Upper lobe of left lung (tissue), 6 donors: ENCODE results near the gene THAP2. TPM values are rescaled to one million over a fixed set of nuclear protein-coding genes. Genes with fewer than 3 reads are reported as not detected.

Experiments used
- ATAC-seq, 2 donors: fragments of 200-7000 bp; cut with Tn5 transposase; one replicate each; pipeline ENCODE4 v1.9.1; 2022; ENCODE audit warnings: mild to moderate bottlenecking in 2 of 2, moderate library complexity in 2 of 2; ENCODE audit not compliant: low FRiP score in 2 of 2
- DNase-seq, 2 donors: peaks; one replicate each; pipeline ENCODE4 v3.0.0-alpha.2; 2019 to 2020
- H3K27ac ChIP-seq, 4 donors: fragments of 200-600 bp; sonication (generic); one replicate each; pipeline ENCODE4 v1.5.1; 2016 to 2019
- H3K27me3 ChIP-seq, 4 donors: fragments of 200-600 bp; sonication (generic); one replicate each; pipeline ENCODE4 v1.5.1; 2017 to 2019
- H3K36me3 ChIP-seq, 4 donors: fragments of 200-600 bp; sonication (generic); one replicate each; pipeline ENCODE4 v1.5.1; 2016 to 2019
- H3K4me1 ChIP-seq, 4 donors: fragments of 200-600 bp; sonication (generic); one replicate each; pipeline ENCODE4 v1.5.1; 2018 to 2019
- H3K4me3 ChIP-seq, 4 donors: fragments of 200-600 bp; sonication (generic); one replicate each; pipeline ENCODE4 v1.5.1; 2017 to 2019; ENCODE audit warnings: mild to moderate bottlenecking in 2 of 4, moderate library complexity in 1 of 4
- H3K9me3 ChIP-seq, 4 donors: fragments of 200-600 bp; sonication (generic); one replicate each; pipeline ENCODE4 v1.5.1; 2018 to 2019
- EP300 ChIP-seq, 4 donors: sonication (generic); formaldehyde crosslinking; IDR thresholded peaks; one replicate each; pipeline ENCODE4 v1.5.1; 2017; ENCODE audit warnings: antibody characterized with exemption in 4 of 4, control low read depth in 2 of 4
- POLR2A ChIP-seq, 4 donors: fragments of 450-650 bp; IDR thresholded peaks; one replicate each; pipeline ENCODE4 v1.5.1; 2016 to 2017; ENCODE audit warnings: antibody characterized with exemption in 4 of 4, mild to moderate bottlenecking in 2 of 4
- POLR2AphosphoS5 ChIP-seq, 2 donors: sonication (generic); formaldehyde crosslinking; IDR thresholded peaks; one replicate each; pipeline ENCODE4 v1.5.1; 2017; ENCODE audit warnings: antibody characterized with exemption in 2 of 2
- whole genome bisulfite sequencing, 2 donors: methylation state at CpG; one replicate each; pipeline ENCODE4 v1.1.5; 2017 to 2018; 5-methylcytosine and 5-hydroxymethylcytosine counted together
- total RNA-seq, 6 donors: library from RNA; depleted of rRNA in 4 of 6; stranded (reverse); fragments of >200 nt in 4 of 6; gene quantifications; one replicate each; pipeline versions ENCODE4 v1.1.0 to v1.2.1, GENCODE V29; 2016 to 2021
- TF ChIP-seq, protein P1 (sequence below), 6 experiments: fragments of 450-650 bp in 4 of 6; fragments of 200-600 bp in 2 of 6; sonication (generic) in 2 of 6; IDR thresholded peaks; one replicate each; pipeline ENCODE4 v1.5.1; 2016 to 2019; ENCODE audit warnings: antibody characterized with exemption in 6 of 6
- donor health status: DM: no; HTN: no; CAD: no; lungs with moderate emphysema.
- donor health status: DM: no; HTN: yes; CAD: no; lungs with severe emphysema.

The THAP2 gene
- total RNA-seq, 6 donors from 2014 or later, result 2.1 to 5.0 (median 3.6) TPM

DNA sequence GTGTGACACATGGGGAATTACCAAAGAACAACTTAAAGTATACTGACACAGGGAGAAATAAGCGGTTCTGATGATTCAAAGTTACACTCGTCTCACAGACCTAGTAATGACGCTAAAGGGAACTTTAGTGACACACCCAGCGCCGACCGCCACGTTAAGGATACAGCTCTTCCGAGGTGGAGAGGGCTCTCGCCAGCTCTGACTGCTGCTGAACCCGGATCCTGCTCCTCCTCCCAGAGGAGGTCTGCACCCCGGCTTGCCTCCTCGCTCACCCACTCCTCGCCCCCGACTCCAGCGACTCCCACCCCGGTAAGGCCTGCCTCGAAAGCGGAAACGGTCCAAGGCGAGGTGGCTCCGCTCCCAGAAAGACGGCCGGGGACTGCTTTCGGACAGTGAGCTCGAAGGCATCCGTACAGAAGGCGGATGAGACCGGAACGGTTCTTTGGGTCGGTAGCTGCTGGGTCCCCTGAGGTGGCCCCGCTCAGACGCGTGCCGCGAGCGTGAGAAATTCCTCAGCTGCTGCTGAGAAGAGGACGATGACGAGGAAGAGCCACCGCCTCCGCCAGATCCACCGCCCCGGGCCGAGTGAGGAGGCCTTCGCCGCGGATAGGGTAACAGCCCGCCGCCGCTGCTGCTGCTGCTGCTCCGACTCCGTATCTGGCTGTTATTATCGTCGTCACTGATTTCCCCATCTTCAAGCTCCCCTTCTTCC lies 1.1 kb upstream of the THAP2 start:
- Histone ChIP-seq H3K36me3 (peaks cover 4 to 22% (median 11%) of the 10 kb centered on the region in 4 donors), H3K27me3 (no peaks in the 10 kb centered on the region), H3K4me3 (peak overlapping the region; percentile 66 to 91 (median 90)), H3K9me3 (no peaks in the 10 kb centered on the region), H3K27ac (peak overlapping the region; percentile 96 to 99 (median 99)), H3K4me1 (peaks cover 26 to 40% (median 28%) of the 10 kb centered on the region in 4 donors)
- WGBS, 2 donors, result 0% methylated on average over 24 to 43 of the region's 53 CpGs
- TF ChIP-seq POLR2A (IDR thresholded peaks at IDR 0.05), result peak in 2 of 4 donors; percentile 48 to 69
- no peak for TF ChIP-seq EP300 (IDR thresholded peaks at IDR 0.05)
- peak; percentile 36 to 58 for TF ChIP-seq POLR2AphosphoS5 (IDR thresholded peaks at IDR 0.05)
- peak; percentile 70 to 73 for ATAC-seq
- DNase-seq, result peak; percentile 72 to 92

DNA sequence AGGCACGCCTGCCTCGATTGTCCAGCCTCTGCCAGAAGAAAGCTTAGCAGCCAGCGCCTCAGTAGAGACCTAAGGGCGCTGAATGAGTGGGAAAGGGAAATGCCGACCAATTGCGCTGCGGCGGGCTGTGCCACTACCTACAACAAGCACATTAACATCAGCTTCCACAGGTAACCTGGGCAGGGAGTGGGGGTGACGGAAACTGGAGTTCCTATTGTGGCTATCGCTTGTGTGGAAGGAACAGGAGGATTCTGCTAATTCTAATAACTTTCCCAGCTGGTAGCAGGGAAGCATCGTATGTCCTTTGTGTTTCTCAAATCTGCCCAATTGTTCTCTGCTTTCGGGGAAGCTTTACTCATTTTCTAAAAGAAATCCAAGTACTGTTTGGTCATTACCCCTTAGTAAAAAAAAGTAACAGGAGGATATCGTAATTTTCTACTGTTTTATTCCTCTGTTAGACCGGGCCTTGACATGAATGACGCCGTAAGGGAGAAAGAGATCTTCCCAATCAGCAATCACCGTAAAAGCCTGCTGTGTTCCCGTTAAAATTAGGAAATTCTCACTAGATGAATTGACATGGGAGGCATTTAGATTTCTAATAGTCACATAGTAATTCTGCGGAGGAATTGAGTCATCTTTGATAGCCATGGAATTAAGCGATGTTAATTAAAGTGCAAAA lies 449 bp downstream of the THAP2 start:
- ATAC-seq (peak in 1 of 2 donors; percentile 31), DNase-seq (no peak)
- Histone ChIP-seq H3K36me3 (peaks cover 4 to 8% (median 5%) of the 10 kb centered on the region in 4 donors), H3K4me1 (peaks cover 26 to 40% (median 28%) of the 10 kb centered on the region in 4 donors), H3K27me3 (no peaks in the 10 kb centered on the region), H3K4me3 (peak overlapping the region; percentile 66 to 91 (median 90)), H3K27ac (peak overlapping the region; percentile 96 to 99 (median 99)), H3K9me3 (no peaks in the 10 kb centered on the region)
- TF ChIP-seq POLR2A (IDR thresholded peaks at IDR 0.05) (no peak), POLR2AphosphoS5 (IDR thresholded peaks at IDR 0.05) (peak in 1 of 2 donors; percentile 5), EP300 (IDR thresholded peaks at IDR 0.05) (no peak)
- WGBS, 2 donors, result 0 to 2% methylated on average over 20 of the region's 20 CpGs

DNA sequence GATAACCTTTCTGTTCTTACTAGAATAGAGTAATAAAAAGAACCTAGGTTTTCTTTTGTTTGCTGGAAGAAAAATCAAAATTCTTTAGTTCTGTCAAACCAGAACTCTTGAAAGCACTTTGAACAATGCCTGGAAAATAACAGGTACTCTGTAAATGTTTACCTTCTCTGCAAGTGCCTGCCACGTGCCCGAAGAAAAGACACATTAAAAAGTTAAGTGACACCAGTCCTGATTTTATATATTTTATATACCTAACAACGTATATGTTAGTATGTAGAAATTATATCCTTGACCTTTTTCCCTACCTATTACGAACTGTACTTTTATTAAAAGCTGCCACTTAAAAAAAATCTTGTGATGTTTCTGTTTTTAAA lies 976 bp downstream of the THAP2 start:
- Histone ChIP-seq H3K27ac (peak overlapping the region; percentile 96 to 99 (median 99)), H3K4me1 (peaks cover 24 to 40% (median 28%) of the 10 kb centered on the region in 4 donors), H3K9me3 (no peaks in the 10 kb centered on the region), H3K36me3 (peaks cover 0 to 2% (median under 1%) of the 10 kb centered on the region in 4 donors), H3K27me3 (no peaks in the 10 kb centered on the region), H3K4me3 (peak overlapping the region; percentile 3 to 91 (median 78))
- no peak for ATAC-seq
- no peak for DNase-seq
- TF ChIP-seq, protein P1, sequence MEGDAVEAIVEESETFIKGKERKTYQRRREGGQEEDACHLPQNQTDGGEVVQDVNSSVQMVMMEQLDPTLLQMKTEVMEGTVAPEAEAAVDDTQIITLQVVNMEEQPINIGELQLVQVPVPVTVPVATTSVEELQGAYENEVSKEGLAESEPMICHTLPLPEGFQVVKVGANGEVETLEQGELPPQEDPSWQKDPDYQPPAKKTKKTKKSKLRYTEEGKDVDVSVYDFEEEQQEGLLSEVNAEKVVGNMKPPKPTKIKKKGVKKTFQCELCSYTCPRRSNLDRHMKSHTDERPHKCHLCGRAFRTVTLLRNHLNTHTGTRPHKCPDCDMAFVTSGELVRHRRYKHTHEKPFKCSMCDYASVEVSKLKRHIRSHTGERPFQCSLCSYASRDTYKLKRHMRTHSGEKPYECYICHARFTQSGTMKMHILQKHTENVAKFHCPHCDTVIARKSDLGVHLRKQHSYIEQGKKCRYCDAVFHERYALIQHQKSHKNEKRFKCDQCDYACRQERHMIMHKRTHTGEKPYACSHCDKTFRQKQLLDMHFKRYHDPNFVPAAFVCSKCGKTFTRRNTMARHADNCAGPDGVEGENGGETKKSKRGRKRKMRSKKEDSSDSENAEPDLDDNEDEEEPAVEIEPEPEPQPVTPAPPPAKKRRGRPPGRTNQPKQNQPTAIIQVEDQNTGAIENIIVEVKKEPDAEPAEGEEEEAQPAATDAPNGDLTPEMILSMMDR (IDR thresholded peaks at IDR 0.05), result no peak
- TF ChIP-seq EP300 (IDR thresholded peaks at IDR 0.05) (no peak), POLR2AphosphoS5 (IDR thresholded peaks at IDR 0.05) (no peak), POLR2A (IDR thresholded peaks at IDR 0.05) (no peak)
- WGBS, 2 donors, result 20 to 23% methylated on average over 4 of the region's 4 CpGs

DNA sequence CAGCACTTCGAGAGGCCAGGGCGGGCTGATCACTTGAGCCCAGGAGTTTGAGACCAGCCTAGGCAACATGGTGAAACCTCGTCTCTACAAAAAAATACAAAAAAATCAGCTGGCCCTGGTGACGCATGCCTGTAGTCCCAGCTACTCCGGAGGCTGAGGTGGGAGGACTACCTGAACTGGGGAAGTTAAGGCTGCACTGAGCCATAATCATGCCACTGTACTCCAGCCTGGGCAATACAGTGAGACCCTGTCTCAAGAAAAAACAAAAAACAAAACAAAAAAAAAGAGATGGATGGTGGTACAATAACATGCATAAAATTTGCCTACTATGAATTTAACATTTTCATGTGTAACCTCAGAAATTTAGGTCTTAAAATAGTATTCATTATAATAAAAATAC lies 2.2 kb downstream of the THAP2 start:
- no peaks in the 10 kb centered on the region for H3K36me3 ChIP-seq
- no peak for DNase-seq
- peaks cover 12 to 28% (median 19%) of the 10 kb centered on the region in 4 donors for H3K4me1 ChIP-seq
- H3K4me3 ChIP-seq, result no peak overlapping the region
- no peaks in the 10 kb centered on the region for H3K27me3 ChIP-seq
- no peak for TF ChIP-seq POLR2AphosphoS5 (IDR thresholded peaks at IDR 0.05)
- TF ChIP-seq, protein P1 (IDR thresholded peaks at IDR 0.05), result no peak
- no peak for TF ChIP-seq EP300 (IDR thresholded peaks at IDR 0.05)
- no peak for ATAC-seq
- H3K27ac ChIP-seq, result peak overlapping the region in 1 of 4 donors; percentile 99
- 93 to 96% methylated on average over 5 of the region's 5 CpGs for WGBS, 2 donors
- no peaks in the 10 kb centered on the region for H3K9me3 ChIP-seq

DNA sequence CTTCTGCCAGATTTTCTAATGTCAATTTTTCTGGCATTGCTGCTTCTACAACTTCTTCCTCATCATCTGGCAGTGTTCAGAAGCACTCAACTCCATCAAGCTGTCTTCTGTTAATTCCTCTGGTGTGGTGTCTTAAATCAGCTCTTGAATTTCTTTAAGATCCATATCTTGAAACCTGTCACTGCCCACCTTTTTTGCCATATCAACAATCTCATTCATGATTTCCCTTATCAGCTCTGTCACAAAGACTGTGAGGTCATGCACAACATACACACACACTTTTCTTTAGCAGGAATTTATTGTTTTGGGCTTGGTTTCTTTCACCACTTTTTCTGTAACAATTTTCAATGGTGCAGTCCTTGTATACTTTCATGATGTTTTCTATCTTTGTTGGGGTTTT lies 7.2 kb downstream of the THAP2 start:
- H3K4me1 ChIP-seq, result peaks cover 0 to under 1% (median 0%) of the 10 kb centered on the region in 4 donors
- DNase-seq (no peak), ATAC-seq (no peak)
- H3K9me3 ChIP-seq, result no peaks in the 10 kb centered on the region
- no peak for TF ChIP-seq POLR2A (IDR thresholded peaks at IDR 0.05)
- TF ChIP-seq, protein P1 (IDR thresholded peaks at IDR 0.05), result no peak
- TF ChIP-seq POLR2AphosphoS5 (IDR thresholded peaks at IDR 0.05), result no peak
- no peak for TF ChIP-seq EP300 (IDR thresholded peaks at IDR 0.05)
- H3K36me3 ChIP-seq, result no peaks in the 10 kb centered on the region
- no peak overlapping the region for H3K4me3 ChIP-seq
- no peaks in the 10 kb centered on the region for H3K27me3 ChIP-seq
- no peak overlapping the region for H3K27ac ChIP-seq
